GM12878 (cell line): ENCODE measurements around the gene ADAMTS16. TPM values are rescaled to one million over a fixed set of nuclear protein-coding genes. Genes with fewer than 3 reads are reported as not detected.

ENCODE experiments used
- ATAC-seq: fragments of 200-7000 bp; cut with Tn5 transposase; 3 replicates; pipeline ENCODE4 v1.9.1; 2020; ENCODE audit warnings: mild to moderate bottlenecking, moderate library complexity
- BruUV-seq: library from RNA; stranded (reverse); fragments of 400-500 nt; replicated peaks from 2 replicates; lab custom pipeline; 2021; lab: Mats Ljungman, UMichigan
- CTCF ChIA-PET: fragments of 300-600 bp; sonication (Branson Sonifier 250); formaldehyde crosslinking; extraction: SDS; loops from one replicate; lab custom pipeline; 2021; ENCODE audit warnings: inconsistent platforms; lab: Yijun Ruan, JAX
- POLR2A ChIA-PET: fragments of 350-600 bp; formaldehyde crosslinking; extraction: SDS; loops from one replicate; lab custom pipeline; 2021; ENCODE audit warnings: inconsistent platforms; lab: Charles Lee
- RAD21 ChIA-PET: fragments of 300-600 bp; sonication (Branson Sonifier 250); formaldehyde crosslinking; loops from one replicate; lab custom pipeline; 2023; ENCODE audit warnings: antibody characterized with exemption; ENCODE audit not compliant: unreplicated experiment; lab: Charles Lee
- SMC1A ChIA-PET: fragments of 300-600 bp; sonication (Branson Sonifier 250); formaldehyde crosslinking; loops from one replicate; lab custom pipeline; 2023; ENCODE audit not compliant: unreplicated experiment, uncharacterized antibody; lab: Charles Lee
- DNase-seq: peaks from one replicate; pipeline ENCODE4 v3.0.0-alpha.2; 2011; ENCODE audit warnings: low read depth, low spot score
- FAIRE-seq: peaks from 3 replicates; lab custom pipeline; 2011; peaks lifted over from hg19 to GRCh38; lab: Jason Lieb, UNC
- H2AFZ ChIP-seq: 2 replicates; pipeline ENCODE4 v1.6.0; 2011; ENCODE audit warnings: low read depth, low read length, control low read depth; ENCODE audit not compliant: control insufficient read depth
- H3K27ac ChIP-seq: 2 replicates; pipeline ENCODE4 v1.5.1; 2011; ENCODE audit warnings: control low read depth; ENCODE audit not compliant: control insufficient read depth, insufficient read depth
- H3K27me3 ChIP-seq, 2 experiments: replicated peaks in 1 of 2; 2 replicates each; pipeline versions ENCODE4 v1.6.0 to v1.6.1; 2011; ENCODE audit warnings: low read length in 1 of 2; ENCODE audit not compliant: control insufficient read depth in 2 of 2, insufficient read depth in 2 of 2
- H3K36me3 ChIP-seq, 2 experiments: 2 replicates each; pipeline ENCODE4 v1.5.1; 2011; ENCODE audit warnings: low read length in 1 of 2; ENCODE audit not compliant: control insufficient read depth in 2 of 2, insufficient read depth in 2 of 2
- H3K4me1 ChIP-seq: 2 replicates; pipeline ENCODE4 v1.6.1; 2011; ENCODE audit warnings: mild to moderate bottlenecking, low read length, moderate library complexity, mixed read lengths; ENCODE audit not compliant: control insufficient read depth, insufficient read depth
- H3K4me2 ChIP-seq: 2 replicates; pipeline ENCODE4 v1.6.0; 2011; ENCODE audit warnings: control low read depth; ENCODE audit not compliant: control insufficient read depth, insufficient read depth
- H3K4me3 ChIP-seq: fragments of 200-600 bp; sonication (generic); 2 replicates; pipeline ENCODE4 v1.5.1; 2016
- H3K79me2 ChIP-seq: 2 replicates; pipeline ENCODE4 v1.6.0; 2011; ENCODE audit warnings: low read length; ENCODE audit not compliant: control insufficient read depth, insufficient read depth
- H3K9ac ChIP-seq: 2 replicates; pipeline ENCODE4 v1.8.0; 2011; ENCODE audit warnings: low read length, control low read depth, mixed read lengths; ENCODE audit not compliant: control insufficient read depth, insufficient read depth
- H3K9me3 ChIP-seq: replicated peaks from 3 replicates; pipeline ENCODE4 v1.5.1; 2011; ENCODE audit warnings: mild to moderate bottlenecking, low read length; ENCODE audit not compliant: control insufficient read depth, insufficient read depth
- H4K20me1 ChIP-seq: 2 replicates; pipeline ENCODE4 v1.6.0; 2011; ENCODE audit not compliant: control insufficient read depth, insufficient read depth
- ATF7 ChIP-seq: fragments of 450-650 bp; IDR thresholded peaks from 2 replicates; pipeline ENCODE4 v1.6.1; 2016; ENCODE audit warnings: low read depth, mild to moderate bottlenecking
- BRCA1 ChIP-seq: IDR thresholded peaks from 2 replicates; pipeline ENCODE4 v1.6.1; 2011; ENCODE audit warnings: low read depth, low read length, improper control_type of control experiment
- FOS ChIP-seq: IDR thresholded peaks from 3 replicates; pipeline ENCODE4 v1.6.1; 2011; ENCODE audit warnings: borderline replicate concordance; ENCODE audit not compliant: insufficient read length; ENCODE audit errors: extremely low read depth
- GABPA ChIP-seq: IDR thresholded peaks from 2 replicates; pipeline ENCODE4 v1.6.1; 2014; ENCODE audit warnings: antibody characterized with exemption, low read depth, mild to moderate bottlenecking, inconsistent platforms
- MXI1 ChIP-seq: fragments of 150-350 bp; IDR thresholded peaks from 2 replicates; pipeline ENCODE4 v1.6.1; 2011; ENCODE audit warnings: low read depth, mild to moderate bottlenecking, inconsistent platforms, low read length, improper control_type of control experiment
- NRF1 ChIP-seq: conservative IDR thresholded peaks from 2 replicates; pipeline ENCODE4 v1.6.1; 2011; ENCODE audit warnings: mild to moderate bottlenecking, low read depth, low read length, improper control_type of control experiment
- SMAD1 ChIP-seq: fragments of 450-650 bp; IDR thresholded peaks from 2 replicates; pipeline ENCODE4 v1.6.1; 2018; ENCODE audit warnings: mild to moderate bottlenecking, low read depth; ENCODE audit not compliant: partially characterized antibody
- WGBS: methylation state at CpG from one replicate; pipeline ENCODE4 v1.1.6; 2016; ENCODE audit warnings: low lambda C conversion rate; ENCODE audit not compliant: insufficient replicate concordance, insufficient coverage; ENCODE audit errors: missing lambda C conversion rate; 5-methylcytosine and 5-hydroxymethylcytosine counted together
- in situ Hi-C: fragments of 300-500 bp; cut with MboI; formaldehyde crosslinking; loops from 9 replicates; pipeline ENCODE4 v1.14.3; 2018; ENCODE audit warnings: mixed read lengths
- intact Hi-C: fragments of 100-400 bp; cut with micrococcal nuclease; formaldehyde crosslinking; loops from one replicate; pipeline ENCODE4 v1.14.2; 2022; ENCODE audit not compliant: unreplicated experiment
- polyA plus RNA-seq, 11 experiments: library from polyadenylated mRNA; depleted of rRNA in 4 of 11; unstranded in 6 of 11; stranded (reverse) in 5 of 11; fragments of >200 nt; fragmentation: Nextera tagmentation in 4 of 11; fragmentation: Illumina TruSeq in 1 of 11; extraction: Ambion mirVana in 4 of 11; extraction: Trizol in 1 of 11; gene quantifications; 1 replicate in 1 of 11; 2 replicates in 10 of 11; pipeline versions ENCODE4 v1.2.1 to v1.2.3, GENCODE V29; 2011 to 2016; ENCODE audit warnings: inconsistent platforms in 2 of 11, missing spikeins in 2 of 11, low read depth in 1 of 11
- total RNA-seq, 4 experiments: library from RNA; depleted of rRNA in 3 of 4; stranded (reverse); fragments of >200 nt in 3 of 4; fragmentation: Illumina TruSeq in 1 of 4; extraction: Trizol in 1 of 4; gene quantifications; 2 replicates each; pipeline versions ENCODE4 v1.2.1 to v1.2.3, GENCODE V29; 2013 to 2021
- TF ChIP-seq, protein P1 (sequence below): IDR thresholded peaks from 2 replicates; pipeline ENCODE4 v1.6.1; 2012; ENCODE audit warnings: low read depth, low read length, improper control_type of control experiment
- TF ChIP-seq, protein P2 (sequence below): fragments of 450-650 bp; IDR thresholded peaks from 2 replicates; pipeline ENCODE4 v1.6.1; 2017; ENCODE audit warnings: mild to moderate bottlenecking, moderate library complexity
- TF ChIP-seq, protein P3 (sequence below): IDR thresholded peaks from 2 replicates; pipeline ENCODE4 v1.6.1; 2012; ENCODE audit warnings: low read depth, low read length, improper control_type of control experiment

Gene ADAMTS16
- total and polyA plus RNA-seq, 10 of the 15 experiments (the other 5 are each of a cell fraction or from before 2014, with no cell fraction given), result 0.04 TPM; not detected in 9

DNA sequence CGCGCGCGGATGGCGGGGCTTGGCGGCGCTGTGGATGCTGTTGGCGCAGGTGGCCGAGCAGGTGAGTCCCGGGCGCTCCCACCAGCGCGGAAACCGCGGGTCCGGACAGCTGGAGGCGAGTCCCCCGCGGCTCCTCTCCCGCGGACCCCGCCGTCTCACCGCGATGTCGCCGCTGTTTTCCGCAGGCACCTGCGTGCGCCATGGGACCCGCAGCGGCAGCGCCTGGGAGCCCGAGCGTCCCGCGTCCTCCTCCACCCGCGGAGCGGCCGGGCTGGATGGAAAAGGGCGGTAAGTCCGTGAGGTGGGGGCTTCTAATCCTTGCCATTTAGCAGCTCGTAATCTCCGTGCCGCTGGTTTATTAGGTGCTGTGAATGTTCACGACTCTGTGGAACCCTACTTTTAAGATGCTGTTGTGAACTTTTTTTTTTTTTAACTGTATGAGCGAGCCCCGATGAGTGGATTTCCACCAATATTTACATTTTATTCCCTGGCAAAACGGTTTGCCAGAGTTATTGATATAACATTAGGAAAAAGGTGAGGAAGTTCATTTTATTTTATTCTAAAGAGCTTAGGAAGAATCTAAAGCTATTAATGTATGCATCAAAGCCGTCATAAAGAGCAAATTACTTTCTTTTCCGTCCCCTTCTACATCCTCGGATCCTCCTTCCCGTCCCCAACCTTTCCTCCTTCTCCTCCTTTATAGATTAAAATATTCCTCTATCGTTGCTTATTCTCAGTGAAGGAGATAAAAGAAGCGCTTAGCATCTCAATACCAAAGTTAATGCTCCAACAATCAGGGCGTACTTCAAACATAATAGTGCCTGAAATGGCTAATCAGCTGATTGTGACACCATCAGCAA, 579 bp downstream of the ADAMTS16 start:
- H3K9ac ChIP-seq, result no peak overlapping the region
- WGBS, result 39% methylated on average over 53 of the region's 57 CpGs

More for the DNA sequence above, 579 bp downstream of the ADAMTS16 start:
- CTCF ChIA-PET, result interaction anchor here (0.6 to 1.6 kb wide), 7 partner anchors 9 to 1396 kb away, joined by 3 to 24 read pairs (median 4); no protein-coding TSS in a partner anchor
- DNase-seq (no peak), FAIRE-seq (no peak), ATAC-seq (no peak)
- in situ Hi-C loops, result loop anchor here (5.0 kb wide), 1 partner anchor 282 kb away; the partner anchor contains the start of gene ICE1
- H3K79me2 ChIP-seq, result no peaks in the 10 kb centered on the region
- no peak overlapping the region for H3K4me3 ChIP-seq
- RAD21 ChIA-PET, result interaction anchor here (2.5 kb wide), 1 partner anchor 279 kb away, joined by 11 read pairs; no protein-coding TSS in a partner anchor
- TF ChIP-seq FOS (no peak), ATF7 (no peak), NRF1 (no peak), BRCA1 (no peak), GABPA (no peak), MXI1 (no peak), SMAD1 (no peak)
- TF ChIP-seq, protein P1, sequence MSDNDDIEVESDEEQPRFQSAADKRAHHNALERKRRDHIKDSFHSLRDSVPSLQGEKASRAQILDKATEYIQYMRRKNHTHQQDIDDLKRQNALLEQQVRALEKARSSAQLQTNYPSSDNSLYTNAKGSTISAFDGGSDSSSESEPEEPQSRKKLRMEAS, result no peak
- TF ChIP-seq, protein P2, sequence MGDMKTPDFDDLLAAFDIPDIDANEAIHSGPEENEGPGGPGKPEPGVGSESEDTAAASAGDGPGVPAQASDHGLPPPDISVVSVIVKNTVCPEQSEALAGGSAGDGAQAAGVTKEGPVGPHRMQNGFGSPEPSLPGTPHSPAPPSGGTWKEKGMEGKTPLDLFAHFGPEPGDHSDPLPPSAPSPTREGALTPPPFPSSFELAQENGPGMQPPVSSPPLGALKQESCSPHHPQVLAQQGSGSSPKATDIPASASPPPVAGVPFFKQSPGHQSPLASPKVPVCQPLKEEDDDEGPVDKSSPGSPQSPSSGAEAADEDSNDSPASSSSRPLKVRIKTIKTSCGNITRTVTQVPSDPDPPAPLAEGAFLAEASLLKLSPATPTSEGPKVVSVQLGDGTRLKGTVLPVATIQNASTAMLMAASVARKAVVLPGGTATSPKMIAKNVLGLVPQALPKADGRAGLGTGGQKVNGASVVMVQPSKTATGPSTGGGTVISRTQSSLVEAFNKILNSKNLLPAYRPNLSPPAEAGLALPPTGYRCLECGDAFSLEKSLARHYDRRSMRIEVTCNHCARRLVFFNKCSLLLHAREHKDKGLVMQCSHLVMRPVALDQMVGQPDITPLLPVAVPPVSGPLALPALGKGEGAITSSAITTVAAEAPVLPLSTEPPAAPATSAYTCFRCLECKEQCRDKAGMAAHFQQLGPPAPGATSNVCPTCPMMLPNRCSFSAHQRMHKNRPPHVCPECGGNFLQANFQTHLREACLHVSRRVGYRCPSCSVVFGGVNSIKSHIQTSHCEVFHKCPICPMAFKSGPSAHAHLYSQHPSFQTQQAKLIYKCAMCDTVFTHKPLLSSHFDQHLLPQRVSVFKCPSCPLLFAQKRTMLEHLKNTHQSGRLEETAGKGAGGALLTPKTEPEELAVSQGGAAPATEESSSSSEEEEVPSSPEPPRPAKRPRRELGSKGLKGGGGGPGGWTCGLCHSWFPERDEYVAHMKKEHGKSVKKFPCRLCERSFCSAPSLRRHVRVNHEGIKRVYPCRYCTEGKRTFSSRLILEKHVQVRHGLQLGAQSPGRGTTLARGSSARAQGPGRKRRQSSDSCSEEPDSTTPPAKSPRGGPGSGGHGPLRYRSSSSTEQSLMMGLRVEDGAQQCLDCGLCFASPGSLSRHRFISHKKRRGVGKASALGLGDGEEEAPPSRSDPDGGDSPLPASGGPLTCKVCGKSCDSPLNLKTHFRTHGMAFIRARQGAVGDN, result no peak
- TF ChIP-seq, protein P3, sequence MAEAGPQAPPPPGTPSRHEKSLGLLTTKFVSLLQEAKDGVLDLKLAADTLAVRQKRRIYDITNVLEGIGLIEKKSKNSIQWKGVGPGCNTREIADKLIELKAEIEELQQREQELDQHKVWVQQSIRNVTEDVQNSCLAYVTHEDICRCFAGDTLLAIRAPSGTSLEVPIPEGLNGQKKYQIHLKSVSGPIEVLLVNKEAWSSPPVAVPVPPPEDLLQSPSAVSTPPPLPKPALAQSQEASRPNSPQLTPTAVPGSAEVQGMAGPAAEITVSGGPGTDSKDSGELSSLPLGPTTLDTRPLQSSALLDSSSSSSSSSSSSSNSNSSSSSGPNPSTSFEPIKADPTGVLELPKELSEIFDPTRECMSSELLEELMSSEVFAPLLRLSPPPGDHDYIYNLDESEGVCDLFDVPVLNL, result no peak
- POLR2A ChIA-PET, result interaction anchor here (0.6 kb wide), 1 partner anchor 263 kb away, joined by 3 read pairs; no protein-coding TSS in a partner anchor
- H3K4me2 ChIP-seq, result no peak overlapping the region
- H3K36me3 ChIP-seq, result no peaks in the 10 kb centered on the region
- SMC1A ChIA-PET, result interaction anchor here (0.6 to 1.3 kb wide), 4 partner anchors 11 to 737 kb away, joined by 3 to 5 read pairs (median 4); no protein-coding TSS in a partner anchor
- H3K27me3 ChIP-seq, result peaks cover 2 to 4% of the 10 kb centered on the region in 2 experiments; a peak in 2 of 4 replicates
- H2AFZ ChIP-seq, result no peak overlapping the region
- no TSS peak for BruUV-seq
- intact Hi-C loops, result loop anchor here (1.0 to 2.0 kb wide), 2 partner anchors 262 to 279 kb away; no protein-coding TSS in a partner anchor
- H3K27ac ChIP-seq, result no peak overlapping the region
- no peaks in the 10 kb centered on the region for H3K4me1 ChIP-seq
- H4K20me1 ChIP-seq, result no peaks in the 10 kb centered on the region
- H3K9me3 ChIP-seq, result no peaks in the 10 kb centered on the region; the same call in 2 of the 3 replicates
